Stimulated activated CD8-positive, alpha-beta memory T cell treated with anti-CD3 and anti-CD28 coated beads, Interleukin-12 subunit alpha, Interleukin-12 subunit beta, amount 100 ng/mL, for 1 hour (primary cell): ENCODE data around the gene TESMIN.

Experiments
- DNase-seq: peaks from one replicate; pipeline ENCODE4 v3.0.0-alpha.2; 2020; ENCODE audit warnings: low read depth

TESMIN gene, protein sequence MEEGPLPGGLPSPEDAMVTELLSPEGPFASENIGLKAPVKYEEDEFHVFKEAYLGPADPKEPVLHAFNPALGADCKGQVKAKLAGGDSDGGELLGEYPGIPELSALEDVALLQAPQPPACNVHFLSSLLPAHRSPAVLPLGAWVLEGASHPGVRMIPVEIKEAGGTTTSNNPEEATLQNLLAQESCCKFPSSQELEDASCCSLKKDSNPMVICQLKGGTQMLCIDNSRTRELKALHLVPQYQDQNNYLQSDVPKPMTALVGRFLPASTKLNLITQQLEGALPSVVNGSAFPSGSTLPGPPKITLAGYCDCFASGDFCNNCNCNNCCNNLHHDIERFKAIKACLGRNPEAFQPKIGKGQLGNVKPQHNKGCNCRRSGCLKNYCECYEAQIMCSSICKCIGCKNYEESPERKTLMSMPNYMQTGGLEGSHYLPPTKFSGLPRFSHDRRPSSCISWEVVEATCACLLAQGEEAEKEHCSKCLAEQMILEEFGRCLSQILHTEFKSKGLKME

DNA sequence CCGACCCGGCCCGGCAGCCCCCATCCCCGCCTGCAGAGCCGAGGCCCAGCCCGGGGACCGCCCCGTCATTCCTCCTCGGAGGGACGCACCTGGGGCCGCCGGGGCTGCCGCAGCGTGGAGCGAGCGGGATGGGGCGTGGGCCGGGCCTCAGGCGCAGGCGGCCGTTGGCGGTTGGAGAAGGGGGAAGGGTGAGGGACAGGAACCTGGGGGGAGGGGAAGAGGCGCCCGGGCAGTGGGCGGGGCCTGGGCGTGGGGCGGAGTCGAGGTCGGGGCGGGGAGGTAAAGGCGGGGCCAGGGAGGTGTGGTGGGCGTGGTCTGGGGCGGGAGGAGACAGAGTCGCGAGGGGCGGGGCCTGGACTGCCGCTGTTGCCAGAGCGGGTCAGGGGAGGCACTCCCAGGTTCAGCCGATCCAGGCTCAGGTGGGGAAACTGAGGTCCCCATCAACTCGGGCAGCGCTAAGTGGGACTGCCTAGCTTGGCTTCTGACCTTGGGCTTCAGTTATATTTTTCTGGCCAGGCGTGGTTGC is at the start of gene TESMIN:
Gene TESMIN (minus strand): TSS at position 190 of the 526 bp plus-strand sequence. CDS start 860 bp downstream, outside the sequence.
- DNase-seq, result peak; percentile 89

DNA sequence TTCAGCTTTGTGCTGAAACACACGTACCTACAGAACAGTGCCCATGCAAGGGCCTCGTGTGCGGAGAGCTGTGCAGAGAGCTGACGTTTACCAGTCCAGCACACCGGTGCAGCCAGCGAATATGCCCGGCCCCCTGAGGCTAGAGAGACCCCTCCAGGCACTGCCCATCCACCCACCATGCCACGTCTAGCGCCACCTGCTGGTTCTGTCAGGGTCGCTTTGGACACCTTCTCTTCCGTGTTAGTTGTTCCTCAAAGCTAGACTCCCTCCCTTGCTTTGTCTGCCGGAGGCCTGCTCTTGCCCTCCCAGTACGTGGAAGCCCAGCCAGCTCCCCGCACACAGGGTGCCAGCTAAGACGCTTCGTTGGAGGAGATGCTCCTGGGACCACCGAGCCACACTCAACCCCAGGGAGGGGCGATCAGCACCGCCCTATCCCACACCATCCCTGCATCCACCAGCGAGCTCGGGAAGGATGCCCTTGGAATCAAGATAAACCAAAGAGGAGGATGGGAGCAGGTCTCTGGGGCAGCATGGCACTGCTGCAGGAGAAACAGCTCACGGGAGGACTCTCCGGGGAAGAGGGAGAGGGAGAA is 47.0 kb upstream of the TESMIN start:
- peak; percentile 20 for DNase-seq

DNA sequence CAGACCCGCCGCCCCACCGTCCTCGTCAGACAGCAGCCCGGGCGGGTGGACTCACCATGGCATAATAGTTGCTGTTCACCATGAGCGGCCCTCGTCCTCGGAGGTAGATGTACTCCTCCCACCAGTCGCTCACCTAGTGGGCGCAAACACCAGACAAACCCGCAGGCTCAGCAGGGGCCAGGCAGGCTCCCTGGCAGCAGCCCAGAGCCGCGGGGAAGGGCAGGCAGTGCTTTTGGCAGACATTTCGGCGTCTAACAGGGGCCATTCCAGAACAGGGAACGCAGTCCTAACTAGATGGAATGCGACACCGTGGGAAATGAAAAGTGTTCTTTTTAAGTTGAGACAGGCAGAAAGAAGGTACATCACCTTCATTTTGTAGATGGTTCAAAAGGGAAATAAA is 45.5 kb upstream of the TESMIN start:
- no peak for DNase-seq

DNA sequence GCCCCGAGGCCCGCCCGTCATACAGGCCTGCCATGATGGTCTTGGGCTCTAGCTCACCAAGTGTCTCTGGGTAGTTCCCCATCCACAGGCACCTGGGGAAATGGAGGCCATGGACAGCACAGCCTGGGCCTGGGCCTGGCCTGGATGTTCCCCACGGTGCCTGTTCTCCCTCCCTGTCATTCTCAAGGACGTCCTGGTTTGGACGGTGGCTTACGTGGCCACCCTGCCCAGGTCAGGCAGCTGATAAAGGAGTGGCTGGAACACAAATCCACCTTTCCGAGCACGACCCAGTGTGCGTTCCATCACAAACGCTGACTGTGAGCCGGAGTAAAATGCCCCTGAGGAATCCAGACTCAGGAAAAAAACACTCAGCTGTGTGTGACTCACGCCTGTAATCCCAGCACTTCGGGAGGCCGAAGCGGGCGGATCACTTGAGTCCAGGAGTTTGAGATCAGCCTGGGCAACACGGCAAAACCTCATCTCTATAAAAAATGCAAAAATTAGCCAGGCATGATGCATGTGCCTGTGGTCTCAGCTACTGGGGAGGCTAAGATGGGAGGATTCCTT is 41.2 kb upstream of the TESMIN start:
- no peak for DNase-seq

DNA sequence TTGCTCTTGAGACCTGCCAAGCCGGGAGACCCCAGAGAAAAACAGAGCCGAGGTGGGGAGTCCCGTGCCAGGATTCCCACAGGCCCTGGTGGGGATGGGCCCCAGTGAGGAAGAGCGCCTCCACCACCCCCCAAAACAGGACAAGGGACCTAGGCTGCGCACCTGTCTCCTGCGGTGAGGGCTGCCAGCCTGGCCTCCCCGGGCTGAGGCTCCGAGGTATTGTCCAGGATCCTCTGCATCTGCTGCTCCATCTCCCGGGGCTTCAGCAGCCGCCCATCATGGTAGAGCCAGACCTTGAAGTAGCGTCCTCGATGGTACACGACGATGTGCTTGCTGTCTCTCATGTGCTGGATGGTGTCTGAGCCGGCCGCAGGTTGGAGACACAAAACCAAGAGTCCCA is 33.3 kb upstream of the TESMIN start:
- no peak for DNase-seq

DNA sequence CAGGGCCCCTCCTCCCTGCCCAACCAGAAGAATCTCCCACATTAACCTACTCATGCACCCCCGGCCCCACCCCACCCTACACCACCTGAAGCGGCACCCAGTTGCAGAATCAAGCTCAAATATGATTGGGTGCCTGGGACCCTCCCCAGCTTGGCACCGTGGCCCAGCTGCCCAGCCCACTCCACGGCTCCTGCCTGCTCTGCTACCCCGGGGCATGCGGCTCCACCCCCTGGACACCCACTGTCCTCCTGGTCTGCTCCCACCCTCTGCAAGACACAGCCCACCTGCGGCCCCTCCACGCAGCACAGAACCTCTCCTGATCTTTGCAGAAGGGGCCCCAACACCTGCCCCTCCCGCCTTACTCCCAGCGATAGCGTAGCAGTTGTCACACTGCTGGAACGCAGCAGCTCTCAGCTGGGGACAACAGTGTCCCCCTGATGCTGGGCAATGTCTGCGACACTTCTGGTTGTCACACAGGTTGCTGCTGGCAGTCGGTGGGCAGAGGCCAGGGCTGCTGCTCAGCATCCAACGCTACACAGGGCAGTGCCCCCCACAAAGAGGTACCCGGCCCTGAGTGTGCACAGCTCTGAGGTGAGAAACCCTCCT is 32.0 kb upstream of the TESMIN start:
- DNase-seq, result no peak

DNA sequence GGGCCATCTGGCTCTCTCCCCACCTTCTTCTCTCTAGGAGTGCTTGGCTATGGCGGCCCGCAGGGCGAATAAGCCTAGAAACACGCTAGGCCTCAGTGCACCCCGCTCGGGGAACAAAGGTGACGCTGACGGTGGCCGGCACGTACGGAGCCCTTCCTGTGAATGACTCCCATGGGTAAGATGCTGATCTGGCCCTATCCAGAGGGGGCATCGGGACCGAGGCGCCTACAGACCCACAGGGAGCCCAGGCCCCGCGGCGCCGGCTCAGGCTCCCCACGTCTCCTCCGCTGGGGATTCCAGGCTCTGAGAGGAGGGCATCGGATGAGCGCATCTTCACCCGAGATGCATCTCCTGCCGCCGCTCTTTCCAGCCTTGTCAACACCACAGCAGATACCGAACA is 31.4 kb upstream of the TESMIN start:
- DNase-seq, result no peak

DNA sequence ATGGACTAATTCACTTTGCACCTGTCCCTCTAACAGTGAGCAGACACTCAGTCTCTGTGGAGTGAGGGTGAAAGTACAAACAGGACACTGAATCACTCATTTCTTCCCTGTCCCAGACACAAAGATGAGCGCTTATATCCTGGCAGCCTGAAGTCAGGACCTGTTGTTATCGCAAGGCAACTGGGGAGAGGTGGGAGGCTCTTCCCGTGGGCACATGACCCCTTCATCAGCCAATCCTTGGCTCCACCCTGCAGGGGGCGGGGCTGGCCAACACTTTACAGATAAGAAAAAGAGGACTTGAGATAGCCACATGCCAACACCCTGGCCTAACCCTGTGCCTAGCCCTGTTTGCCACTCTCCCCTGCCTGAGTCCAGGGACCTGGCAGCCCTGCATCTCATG is 29.5 kb upstream of the TESMIN start:
- DNase-seq, result no peak

DNA sequence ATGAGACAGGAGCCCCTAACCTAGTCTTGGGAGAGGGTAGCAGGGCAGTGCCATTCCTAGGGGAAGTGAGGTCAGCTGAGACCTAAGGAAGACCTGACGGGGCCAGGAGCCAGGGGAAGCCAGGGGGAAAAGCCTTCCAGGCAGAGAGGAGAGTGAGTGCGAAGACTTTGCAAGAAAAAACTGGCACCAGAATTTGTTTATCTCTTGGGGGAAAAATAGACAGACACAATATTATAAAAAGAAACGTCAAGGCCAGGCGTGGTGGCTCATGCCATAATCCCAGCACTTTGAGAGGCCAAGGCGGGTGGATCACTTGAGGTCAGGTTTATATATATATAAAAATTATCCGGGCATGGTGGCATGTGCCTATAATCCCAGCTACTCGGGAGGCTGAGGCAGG is 26.9 kb upstream of the TESMIN start:
- DNase-seq, result no peak

DNA sequence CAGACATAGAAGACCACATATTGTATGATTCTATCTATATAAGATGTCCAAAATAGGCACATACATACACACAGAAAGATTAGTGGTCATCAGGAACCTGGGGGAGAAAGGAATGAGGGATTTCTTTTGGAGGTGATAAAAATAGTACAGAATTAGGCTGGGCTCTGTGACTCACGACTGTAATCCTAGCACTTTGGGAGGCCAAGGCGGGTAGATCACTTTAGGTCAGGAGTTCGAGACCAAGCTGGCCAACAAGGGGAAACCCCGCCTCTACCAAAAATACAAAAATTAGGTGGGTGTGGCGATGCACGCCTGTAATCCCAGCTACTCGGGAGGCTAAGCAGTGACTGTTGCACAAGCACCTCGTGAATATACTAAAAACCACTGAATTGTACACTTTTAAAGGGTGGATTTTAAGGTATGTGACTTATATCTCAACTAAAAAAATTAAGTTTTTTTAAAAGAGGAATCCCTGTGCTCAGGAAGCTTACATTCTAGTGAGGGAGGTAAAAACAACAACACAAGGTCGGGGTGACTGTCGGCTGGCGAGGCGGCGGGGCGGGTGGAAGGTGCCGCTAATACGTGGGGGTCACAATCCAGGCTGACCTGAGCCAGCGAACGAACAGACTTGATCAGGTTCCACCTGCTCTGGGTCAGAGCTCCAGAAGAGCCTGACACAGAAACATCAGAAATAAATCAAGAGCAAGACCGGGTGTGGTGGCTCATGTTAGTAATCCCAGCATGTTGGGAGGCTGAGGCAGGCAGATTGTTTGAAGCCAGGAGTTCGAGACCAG is 25.3 kb upstream of the TESMIN start:
- no peak for DNase-seq

DNA sequence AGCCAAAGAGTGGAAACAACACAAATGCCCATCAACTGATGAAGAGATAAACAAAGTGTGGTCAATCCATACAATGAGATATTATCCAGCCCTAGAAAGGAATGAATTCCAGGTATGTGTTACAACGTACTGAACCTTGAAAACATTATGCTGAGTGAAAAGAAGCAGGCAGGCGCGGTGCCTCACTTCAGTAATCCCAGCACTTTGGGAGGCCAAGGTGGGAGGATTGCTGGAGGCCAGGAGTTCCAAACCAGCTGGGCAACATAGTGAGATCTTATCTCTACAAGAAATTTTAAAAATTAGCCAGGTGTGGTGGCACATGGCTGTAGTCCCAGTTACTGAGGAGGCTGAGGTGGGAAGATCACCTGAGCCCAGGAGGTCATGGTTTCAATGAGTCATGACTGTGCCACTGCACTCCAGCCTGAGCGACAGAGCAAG is 24.6 kb upstream of the TESMIN start:
- no peak for DNase-seq

DNA sequence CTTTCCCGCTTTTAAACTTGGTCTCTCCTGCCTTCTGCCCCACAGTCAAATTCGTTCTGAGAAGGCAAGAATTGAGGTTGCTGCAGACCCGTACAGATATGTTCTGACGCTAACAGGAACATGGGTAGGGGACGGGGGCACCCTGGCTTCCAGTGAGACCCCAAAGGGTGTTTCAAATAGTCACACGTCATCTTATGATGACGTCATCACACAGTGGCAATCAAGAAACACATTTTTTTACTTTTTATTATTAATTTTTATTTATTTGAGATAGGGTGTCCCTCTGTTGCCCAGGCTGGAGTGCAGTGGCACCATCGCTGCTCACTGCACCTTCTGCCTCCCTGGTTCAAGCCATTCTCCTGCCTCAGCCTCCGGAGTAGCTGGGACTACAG is 22.9 kb upstream of the TESMIN start:
- no peak for DNase-seq

DNA sequence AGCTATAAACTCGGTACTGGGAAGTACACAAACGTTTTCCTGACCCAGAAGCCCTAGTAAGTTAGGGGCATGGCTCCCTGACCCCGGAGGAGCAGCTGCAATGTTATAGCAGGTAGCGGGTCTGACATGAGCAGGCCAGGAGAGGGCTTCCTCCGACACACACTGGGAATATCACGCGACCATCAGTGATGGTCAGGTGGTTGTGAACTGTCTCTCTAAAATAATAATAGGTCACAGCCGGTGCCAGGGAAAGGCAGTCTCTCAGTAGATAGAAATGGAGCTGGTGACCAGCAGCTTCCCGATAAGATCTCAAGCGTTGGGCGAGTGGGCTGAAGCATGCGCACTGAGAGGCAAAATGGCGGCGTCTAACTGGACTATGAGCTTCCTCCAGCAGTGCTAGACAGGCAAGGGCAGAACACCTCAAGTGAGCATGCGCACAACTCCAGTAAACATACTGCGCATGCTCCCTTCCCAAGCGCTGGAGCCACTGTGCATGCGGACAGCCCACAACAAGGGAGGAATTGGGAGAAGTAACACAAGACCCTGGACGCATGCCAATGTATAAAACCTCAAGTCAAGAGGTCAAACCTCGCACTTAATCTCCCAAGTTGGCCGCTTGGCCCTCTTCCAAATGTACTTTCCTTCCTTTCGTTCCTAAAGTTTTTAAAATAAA is 22.3 kb upstream of the TESMIN start:
- DNase-seq, result no peak

DNA sequence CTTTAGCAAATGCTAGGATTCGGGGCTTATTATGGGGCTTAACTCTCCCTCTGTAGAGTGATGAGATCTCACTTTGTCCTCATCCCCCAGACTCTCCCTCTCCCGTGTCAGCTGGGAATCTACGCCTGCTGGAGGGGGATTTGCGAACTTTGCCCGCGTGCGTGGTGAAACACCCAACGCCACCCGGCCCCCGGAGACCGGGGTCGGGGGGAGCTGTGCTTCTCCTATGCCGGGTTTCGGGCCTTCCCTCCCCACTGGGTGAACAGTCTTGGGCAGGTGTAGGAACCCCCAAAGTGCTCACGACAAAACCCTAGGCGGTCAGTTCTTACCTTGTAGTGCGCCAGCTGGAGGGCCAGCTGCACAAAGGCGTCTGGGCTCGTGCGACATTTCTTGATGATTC is 21.6 kb upstream of the TESMIN start:
- no peak for DNase-seq

DNA sequence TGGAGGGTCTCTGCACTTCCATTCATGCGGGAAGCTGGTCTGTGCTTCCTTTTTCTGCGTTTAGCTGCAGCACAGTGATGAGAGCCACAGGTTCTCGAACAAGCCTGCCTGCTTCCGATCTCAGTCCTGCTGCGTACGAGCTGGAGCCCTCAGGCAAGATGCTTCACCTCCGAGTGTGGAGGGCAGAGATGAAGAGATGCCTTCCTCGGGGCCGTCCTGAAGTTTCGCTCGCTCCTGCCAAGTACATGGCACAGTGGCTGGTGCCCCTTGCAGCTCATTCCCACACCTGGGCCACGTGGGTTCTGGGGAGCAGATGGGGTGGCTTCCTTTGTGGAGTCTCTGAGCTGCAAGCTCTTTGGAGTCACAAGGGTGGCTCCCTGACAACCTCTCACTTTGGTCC is 19.5 kb upstream of the TESMIN start:
- DNase-seq, result no peak

DNA sequence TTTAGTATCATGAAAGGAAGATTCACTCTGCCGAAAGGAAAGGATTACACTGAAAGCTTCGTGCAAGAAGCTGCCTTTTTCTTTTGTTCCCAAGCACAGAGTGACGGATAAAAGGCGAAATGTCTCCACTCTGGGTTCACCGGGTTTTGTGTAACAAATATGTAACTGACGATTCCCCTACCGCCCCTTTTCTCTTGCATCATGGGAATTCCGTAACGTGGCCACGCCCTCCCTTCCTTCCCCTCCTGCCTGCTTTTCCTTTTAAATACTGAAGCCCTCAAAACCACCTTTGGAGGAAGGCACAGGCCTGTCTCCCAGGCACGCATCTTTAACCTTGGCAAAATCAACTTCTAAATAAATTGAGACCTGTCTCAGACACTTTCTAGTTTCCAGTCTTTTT is 16.4 kb upstream of the TESMIN start:
- DNase-seq, result no peak

DNA sequence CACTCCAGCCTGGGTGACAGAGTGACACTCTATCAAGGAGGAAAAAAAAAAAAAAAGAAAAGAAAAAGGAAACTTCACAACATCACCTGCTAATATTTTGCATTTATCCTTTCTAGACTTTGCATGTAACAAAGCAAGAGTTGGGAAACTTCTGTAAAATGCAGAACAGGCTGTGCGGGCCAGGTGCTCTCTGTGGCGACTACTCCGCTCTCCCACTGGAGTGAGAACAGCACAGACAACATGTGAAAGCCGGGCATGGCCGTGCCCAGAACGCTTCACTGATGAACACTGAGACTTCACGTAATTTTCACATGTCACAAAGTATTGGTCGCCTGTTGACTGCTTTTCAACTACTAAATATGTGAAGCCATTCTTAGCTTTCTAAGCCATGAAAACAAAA is 15.5 kb upstream of the TESMIN start:
- DNase-seq, result no peak

DNA sequence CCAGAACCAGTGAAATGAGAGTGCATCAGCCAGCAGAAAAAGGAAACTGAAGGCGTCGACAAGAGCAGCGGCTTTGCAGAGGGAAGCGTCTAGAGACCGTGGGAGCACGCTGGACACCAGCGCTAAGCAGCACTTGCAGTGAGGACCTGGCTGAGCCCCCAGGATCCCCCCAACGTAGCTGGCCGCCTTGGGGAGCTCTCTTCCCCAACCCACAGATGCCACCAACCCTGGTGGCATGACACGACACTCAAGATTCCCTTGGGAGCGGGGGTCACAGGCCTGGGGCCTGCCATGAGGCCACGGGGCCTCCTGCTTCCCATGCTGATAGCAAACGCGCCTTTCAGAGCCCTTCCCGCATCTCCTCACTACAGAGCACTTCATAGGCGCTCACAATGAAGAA is 13.4 kb upstream of the TESMIN start:
- DNase-seq, result no peak

DNA sequence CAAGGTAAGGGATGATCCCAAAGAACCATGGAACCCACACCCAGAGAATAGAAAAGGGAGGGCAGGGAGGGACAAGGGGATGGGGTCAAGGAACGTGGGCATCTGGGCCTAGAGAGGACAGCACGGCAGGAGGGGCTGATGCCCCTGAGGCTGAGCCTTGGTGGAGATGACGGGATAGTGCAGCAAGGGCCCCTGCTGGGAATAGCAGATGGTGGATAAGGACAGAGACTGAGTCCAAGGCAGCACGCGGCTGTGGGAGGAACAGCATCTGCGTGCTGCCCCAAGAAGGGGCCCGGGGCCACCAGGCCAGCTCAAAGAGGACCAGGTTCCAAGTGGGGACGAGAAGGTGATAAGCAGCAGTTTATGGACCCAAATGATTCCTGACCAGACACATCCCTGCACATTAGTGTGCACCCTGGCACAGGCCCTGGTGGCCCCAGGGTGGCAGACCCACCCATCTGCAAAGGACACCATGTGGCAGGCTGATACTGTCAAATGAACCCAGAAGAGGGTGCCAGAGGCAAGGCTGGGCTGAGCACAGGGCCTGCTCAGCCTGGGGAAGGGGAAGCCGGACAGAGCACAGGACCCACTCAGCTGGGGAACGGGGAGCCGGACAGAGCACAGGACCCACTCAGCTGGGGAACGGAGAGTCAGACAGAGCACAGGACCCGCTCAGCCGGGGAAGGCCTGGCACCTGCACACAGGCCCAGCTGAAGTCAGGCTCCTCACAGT is 12.8 kb upstream of the TESMIN start:
- no peak for DNase-seq

DNA sequence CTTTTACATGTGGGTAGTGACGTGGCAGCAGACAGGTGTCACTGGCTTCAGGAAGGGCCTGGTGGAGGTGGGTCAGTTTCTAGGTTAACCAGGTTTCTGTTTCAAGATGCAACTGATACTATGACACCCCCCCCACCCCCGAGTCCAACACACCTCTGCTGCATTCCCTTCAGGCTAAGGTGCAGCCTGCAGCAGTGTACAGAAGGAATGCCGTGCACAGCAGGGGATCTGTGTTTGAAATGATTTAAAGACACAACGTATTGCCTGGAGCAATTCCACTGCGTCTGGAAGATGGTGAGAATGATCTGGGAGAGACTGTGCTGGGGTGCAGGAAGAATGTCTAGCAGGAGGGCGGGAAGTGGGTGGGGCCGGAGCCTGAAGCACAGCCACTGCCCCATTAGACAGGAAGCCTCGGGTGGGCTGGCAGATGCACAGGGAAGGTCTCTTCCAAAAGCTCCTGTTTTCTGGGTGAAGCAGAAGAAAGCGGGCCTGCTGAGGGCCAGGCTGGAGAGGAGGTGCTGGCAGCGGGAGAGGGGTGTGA is 11.9 kb upstream of the TESMIN start:
- DNase-seq, result no peak
